Parathyroid adenoma (tissue), 2 donors: Measurements from ENCODE around the gene CYTH2.

ENCODE experiments used
- H2AFZ ChIP-seq: fragments of 300-600 bp; sonication (generic); one replicate; pipeline ENCODE4 v1.7.0; 2017; ENCODE audit warnings: antibody characterized with exemption, mild to moderate bottlenecking
- H3K27ac ChIP-seq: fragments of 300-600 bp; sonication (generic); one replicate; pipeline ENCODE4 v1.7.0; 2017
- H3K27me3 ChIP-seq: fragments of 300-600 bp; sonication (generic); one replicate; pipeline ENCODE4 v1.7.0; 2017; ENCODE audit warnings: low read length; ENCODE audit not compliant: control insufficient read depth, insufficient read depth
- H3K36me3 ChIP-seq: fragments of 300-600 bp; sonication (generic); one replicate; pipeline ENCODE4 v1.7.0; 2017; ENCODE audit warnings: low read length; ENCODE audit not compliant: control insufficient read depth, insufficient read depth
- H3K4me1 ChIP-seq: fragments of 300-600 bp; sonication (generic); one replicate; pipeline ENCODE4 v1.7.0; 2017; ENCODE audit warnings: control low read depth
- H3K4me2 ChIP-seq: fragments of 300-600 bp; sonication (generic); one replicate; pipeline ENCODE4 v1.7.0; 2017; ENCODE audit warnings: low read length
- H3K4me3 ChIP-seq: fragments of 300-600 bp; sonication (generic); one replicate; pipeline ENCODE4 v1.7.0; 2017; ENCODE audit warnings: low read depth, low read length
- H3K79me2 ChIP-seq: fragments of 300-600 bp; sonication (generic); one replicate; pipeline ENCODE4 v1.7.0; 2017; ENCODE audit warnings: control low read depth
- H3K9ac ChIP-seq: fragments of 300-600 bp; sonication (generic); one replicate; pipeline ENCODE4 v1.7.0; 2017; ENCODE audit warnings: mild to moderate bottlenecking
- H3K9me3 ChIP-seq: fragments of 300-600 bp; sonication (generic); one replicate; pipeline ENCODE4 v1.7.0; 2017; ENCODE audit warnings: low read length; ENCODE audit not compliant: control insufficient read depth
- CTCF ChIP-seq: fragments of 300-600 bp; sonication (generic); IDR thresholded peaks from one replicate; pipeline ENCODE4 v1.7.0; 2017; ENCODE audit warnings: antibody characterized with exemption, mild to moderate bottlenecking
- donor health status: primary hyperparathyroidism.

The CYTH2 gene

GRCh38 chr19:48509467-48510194 lies 40.5 kb downstream of the CYTH2 start:
- TF ChIP-seq CTCF = no peak
- Histone ChIP-seq H3K4me2 (no peak overlapping the region), H3K9ac (no peak overlapping the region), H3K4me3 (no peak overlapping the region), H2AFZ (no peak overlapping the region), H3K36me3 (no peaks in the 10 kb centered on the region), H3K27me3 (no peaks in the 10 kb centered on the region), H3K27ac (no peak overlapping the region), H3K79me2 (no peaks in the 10 kb centered on the region), H3K9me3 (no peaks in the 10 kb centered on the region), H3K4me1 (peaks cover 11% of the 10 kb centered on the region)

GRCh38 chr19:48510421-48511268 lies 41.5 kb downstream of the CYTH2 start:
- Histone ChIP-seq H3K9me3 (no peaks in the 10 kb centered on the region), H3K27me3 (no peaks in the 10 kb centered on the region), H3K4me1 (peaks cover 11% of the 10 kb centered on the region), H2AFZ (peak overlapping the region; percentile 71), H3K9ac (no peak overlapping the region), H3K4me2 (peak overlapping the region; percentile 95), H3K36me3 (no peaks in the 10 kb centered on the region), H3K79me2 (no peaks in the 10 kb centered on the region), H3K4me3 (peak overlapping the region; percentile 76), H3K27ac (peak overlapping the region; percentile 1)
- TF ChIP-seq CTCF = no peak

GRCh38 chr19:48511321-48511731 lies 42.2 kb downstream of the CYTH2 start:
- no peak overlapping the region for H3K9ac ChIP-seq
- peak overlapping the region; percentile 71 for H2AFZ ChIP-seq
- H3K9me3 ChIP-seq = no peaks in the 10 kb centered on the region
- H3K4me3 ChIP-seq = peak overlapping the region; percentile 47
- no peak for TF ChIP-seq CTCF
- H3K4me1 ChIP-seq = peaks cover 11% of the 10 kb centered on the region
- no peaks in the 10 kb centered on the region for H3K79me2 ChIP-seq
- no peaks in the 10 kb centered on the region for H3K36me3 ChIP-seq
- peak overlapping the region; percentile 1 for H3K27ac ChIP-seq
- peak overlapping the region; percentile 95 for H3K4me2 ChIP-seq
- no peaks in the 10 kb centered on the region for H3K27me3 ChIP-seq

GRCh38 chr19:48511800-48512503 lies 42.8 kb downstream of the CYTH2 start, which contains the start of gene LMTK3:
Gene LMTK3 (minus strand): TSS chr19:48511835. CDS start chr19:48511576, 259 bp downstream.
- H3K9me3 ChIP-seq = no peaks in the 10 kb centered on the region
- peak within 1 kb of the TSS; percentile 76 for H3K4me3 ChIP-seq

More at GRCh38 chr19:48511800-48512503, 42.8 kb downstream of the CYTH2 start, which contains the start of gene LMTK3:
- no peaks in the 10 kb centered on the region for H3K27me3 ChIP-seq
- H3K4me2 ChIP-seq = peak within 1 kb of the TSS; percentile 95
- H3K27ac ChIP-seq = peak within 1 kb of the TSS; percentile 49
- peaks cover 11% of the 10 kb centered on the region for H3K4me1 ChIP-seq
- H3K9ac ChIP-seq = no peak within 1 kb of the TSS
- H2AFZ ChIP-seq = peak within 1 kb of the TSS; percentile 72
- no peak for TF ChIP-seq CTCF
- H3K36me3 ChIP-seq = no peaks in the 10 kb centered on the region
- H3K79me2 ChIP-seq = no peaks in the 10 kb centered on the region
